Natural killer cell (primary cell): Measurements from ENCODE around the gene UBALD2. TPM values are rescaled to one million over a fixed set of nuclear protein-coding genes. Genes with fewer than 3 reads are reported as not detected.
"Not testable (repeated sequence)": the region's sequence is repeated elsewhere in the genome, so short reads cannot be mapped to it uniquely, and the experiment has no call there.

Experiments
- ATAC-seq, 3 donors: fragments of 150-1000 bp in 2 of 3; fragments of 200-7000 bp in 1 of 3; cut with Tn5 transposase; 1 replicate in 1 of 3; 2 replicates in 2 of 3; pipeline ENCODE4 v1.10.0; 2021; ENCODE audit warnings: mild to moderate bottlenecking in 2 of 3, moderate library complexity in 2 of 3
- DNase-seq, 2 donors: peaks; one replicate each; pipeline versions ENCODE4 v3.0.0 to v3.0.0-alpha.2; 2013 to 2021; ENCODE audit warnings: mixed read lengths in 1 of 2
- H3K27ac ChIP-seq: one replicate; pipeline ENCODE4 v1.5.1; 2013; ENCODE audit warnings: mild to moderate bottlenecking, low read length
- H3K27me3 ChIP-seq: one replicate; pipeline ENCODE4 v1.6.1; 2013; ENCODE audit warnings: low read length; ENCODE audit not compliant: control insufficient read depth, insufficient read depth
- H3K36me3 ChIP-seq: one replicate; pipeline ENCODE4 v1.6.1; 2013; ENCODE audit warnings: low read length; ENCODE audit not compliant: control insufficient read depth, insufficient read depth
- H3K4me1 ChIP-seq: one replicate; pipeline ENCODE4 v1.6.1; 2013; ENCODE audit warnings: low read length; ENCODE audit not compliant: control insufficient read depth, insufficient read depth
- H3K4me3 ChIP-seq: one replicate; pipeline ENCODE4 v1.5.1; 2013; ENCODE audit warnings: low read length
- H3K9me3 ChIP-seq: one replicate; pipeline ENCODE4 v1.6.1; 2013; ENCODE audit warnings: low read length; ENCODE audit not compliant: control insufficient read depth, insufficient read depth
- H3K27ac Mint-ChIP-seq, 2 donors: one replicate each; pipeline ENCODE4 v1.8.0; 2022; ENCODE audit warnings: mild to moderate bottlenecking in 2 of 2, mixed read lengths in 2 of 2, moderate library complexity in 1 of 2
- H3K27me3 Mint-ChIP-seq, 2 donors: one replicate each; pipeline ENCODE4 v1.8.0; 2022; ENCODE audit warnings: low read depth in 2 of 2, mixed read lengths in 2 of 2
- H3K36me3 Mint-ChIP-seq: one replicate; pipeline ENCODE4 v1.8.0; 2022; ENCODE audit warnings: mixed read lengths
- H3K4me1 Mint-ChIP-seq, 2 donors: one replicate each; pipeline ENCODE4 v1.8.0; 2022; ENCODE audit warnings: mixed read lengths in 2 of 2
- H3K4me3 Mint-ChIP-seq: one replicate; pipeline ENCODE4 v1.8.0; 2022; ENCODE audit warnings: mild to moderate bottlenecking, moderate library complexity, mixed read lengths
- H3K9me3 Mint-ChIP-seq, 2 donors: one replicate each; pipeline ENCODE4 v1.8.0; 2022; ENCODE audit warnings: mixed read lengths in 2 of 2
- WGBS: methylation state at CpG from one replicate; pipeline ENCODE4 v1.1.7; 2013; ENCODE audit warnings: missing lambda C conversion rate; ENCODE audit not compliant: insufficient coverage; 5-methylcytosine and 5-hydroxymethylcytosine counted together
- intact Hi-C: fragments of 100-400 bp; cut with micrococcal nuclease; formaldehyde crosslinking; loops from one replicate; pipeline ENCODE4 v1.14.2; 2022
- total RNA-seq, 4 donors: library from RNA; stranded (reverse); fragments of 120-200 nt in 1 of 4; gene quantifications; one replicate each; pipeline versions ENCODE4 v1.2.3 to v1.2.4, GENCODE V29; 2013 to 2022
- TF ChIP-seq, protein P1 (sequence below): fragments of 200-600 bp; IDR thresholded peaks from one replicate; pipeline ENCODE4 v1.8.0; 2022; ENCODE audit warnings: antibody characterized with exemption

Gene UBALD2
- total RNA-seq, 3 donors from 2014 or later (not counting 1 experiment from before 2014, with no cell fraction given), result 171 to 287 (median 189) TPM

DNA sequence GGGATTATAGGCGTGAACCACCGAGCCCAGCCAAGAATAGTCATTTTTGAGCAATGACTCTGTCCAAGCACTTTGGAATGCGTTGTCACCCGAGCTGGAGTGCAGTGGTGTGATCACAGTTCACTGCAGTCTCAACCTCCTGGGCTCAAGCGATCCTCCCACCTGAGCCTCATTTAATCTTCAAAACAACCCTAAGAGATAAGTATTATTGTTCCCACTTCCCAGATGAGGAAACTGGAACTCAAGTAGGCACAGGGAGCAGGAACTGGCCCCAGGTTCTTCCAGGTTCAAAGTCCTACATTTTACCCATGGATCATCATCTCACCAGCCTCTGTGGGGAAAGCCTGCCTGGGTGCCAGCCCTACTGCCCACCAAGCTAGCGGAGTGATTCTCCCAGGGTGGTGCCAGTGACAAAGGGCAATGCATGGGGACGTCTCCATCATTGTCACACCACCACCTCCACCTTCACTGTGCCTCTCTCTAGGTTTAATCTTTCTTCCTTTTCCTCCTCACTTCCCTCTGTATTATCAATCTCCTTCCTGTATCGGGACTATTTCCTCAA lies 13.6 kb upstream of the UBALD2 start:
- DNase-seq, result no peak
- no peaks in the 10 kb centered on the region for H3K27me3 ChIP-seq
- 88% methylated on average over 8 of the region's 8 CpGs for WGBS
- TF ChIP-seq, protein P1, sequence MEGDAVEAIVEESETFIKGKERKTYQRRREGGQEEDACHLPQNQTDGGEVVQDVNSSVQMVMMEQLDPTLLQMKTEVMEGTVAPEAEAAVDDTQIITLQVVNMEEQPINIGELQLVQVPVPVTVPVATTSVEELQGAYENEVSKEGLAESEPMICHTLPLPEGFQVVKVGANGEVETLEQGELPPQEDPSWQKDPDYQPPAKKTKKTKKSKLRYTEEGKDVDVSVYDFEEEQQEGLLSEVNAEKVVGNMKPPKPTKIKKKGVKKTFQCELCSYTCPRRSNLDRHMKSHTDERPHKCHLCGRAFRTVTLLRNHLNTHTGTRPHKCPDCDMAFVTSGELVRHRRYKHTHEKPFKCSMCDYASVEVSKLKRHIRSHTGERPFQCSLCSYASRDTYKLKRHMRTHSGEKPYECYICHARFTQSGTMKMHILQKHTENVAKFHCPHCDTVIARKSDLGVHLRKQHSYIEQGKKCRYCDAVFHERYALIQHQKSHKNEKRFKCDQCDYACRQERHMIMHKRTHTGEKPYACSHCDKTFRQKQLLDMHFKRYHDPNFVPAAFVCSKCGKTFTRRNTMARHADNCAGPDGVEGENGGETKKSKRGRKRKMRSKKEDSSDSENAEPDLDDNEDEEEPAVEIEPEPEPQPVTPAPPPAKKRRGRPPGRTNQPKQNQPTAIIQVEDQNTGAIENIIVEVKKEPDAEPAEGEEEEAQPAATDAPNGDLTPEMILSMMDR, result no peak
- Mint-ChIP-seq H3K4me1 (peaks cover 32 to 34% of the 10 kb centered on the region in 2 donors), H3K4me3 (peak overlapping the region; percentile 80), H3K9me3 (no peaks in the 10 kb centered on the region), H3K27me3 (no peaks in the 10 kb centered on the region), H3K36me3 (no peaks in the 10 kb centered on the region), H3K27ac (peak overlapping the region; percentile 81 to 86)
- H3K27ac ChIP-seq, result peak overlapping the region; percentile 63
- peaks cover 36% of the 10 kb centered on the region for H3K4me1 ChIP-seq
- intact Hi-C loops, result no loop called here
- H3K9me3 ChIP-seq, result no peaks in the 10 kb centered on the region
- H3K36me3 ChIP-seq, result no peaks in the 10 kb centered on the region
- ATAC-seq, result no peak
- H3K4me3 ChIP-seq, result no peak overlapping the region

DNA sequence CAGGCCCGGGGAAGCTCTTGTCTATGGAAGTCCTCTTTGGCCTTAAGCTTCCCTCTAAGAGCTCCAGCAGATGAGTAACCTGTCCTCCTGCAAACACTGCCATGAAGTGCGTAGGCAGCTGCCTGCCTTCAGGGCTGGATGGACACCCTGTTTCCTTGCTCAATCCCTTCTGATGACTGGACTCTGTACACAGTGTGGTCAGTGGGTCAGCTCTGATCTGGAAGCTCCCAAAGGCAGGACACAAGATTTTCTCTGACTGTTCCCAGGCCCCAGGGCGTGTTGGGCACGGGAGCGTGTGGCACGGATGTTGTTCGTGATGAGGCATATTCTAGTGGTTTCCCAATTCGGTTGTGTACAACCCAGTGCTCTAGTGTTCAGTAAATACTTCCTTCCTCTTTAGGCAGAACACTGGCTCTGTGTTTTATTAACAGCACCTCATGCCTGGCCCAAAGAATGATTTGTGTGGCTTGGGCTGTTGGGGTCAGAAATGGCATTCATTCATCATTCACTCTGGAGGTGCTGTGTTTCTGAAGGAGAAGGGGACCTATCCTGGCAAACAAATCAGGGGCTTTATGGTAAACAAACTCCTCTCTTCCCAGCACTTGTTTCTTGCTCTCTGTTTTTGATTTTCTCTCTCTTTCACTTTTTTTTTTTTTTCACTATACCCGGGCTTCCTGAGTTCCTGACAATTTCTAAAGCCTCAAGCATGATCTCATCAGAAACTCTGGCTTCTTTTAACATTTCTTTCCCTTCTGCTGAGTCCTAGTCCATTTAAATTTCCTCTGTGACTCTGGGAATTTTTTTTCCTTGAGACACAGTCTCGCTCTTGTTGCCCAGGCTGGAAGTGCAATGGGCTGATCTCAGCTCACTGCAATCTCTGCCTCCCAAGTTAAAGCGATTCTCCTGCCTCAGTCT lies 12.9 kb upstream of the UBALD2 start:
- WGBS, result 24% methylated on average over 11 of the region's 11 CpGs
- Mint-ChIP-seq H3K9me3 (peaks cover 0 to 2% of the 10 kb centered on the region in 2 donors), H3K36me3 (no peaks in the 10 kb centered on the region), H3K27me3 (no peaks in the 10 kb centered on the region), H3K4me1 (peaks cover 36 to 39% of the 10 kb centered on the region in 2 donors), H3K27ac (peak overlapping the region; percentile 81 to 86), H3K4me3 (peak overlapping the region; percentile 80)
- ATAC-seq (peak; percentile 56 to 82 (median 74)), DNase-seq (peak; percentile 24 to 70)
- Histone ChIP-seq H3K27me3 (no peaks in the 10 kb centered on the region), H3K4me3 (no peak overlapping the region), H3K9me3 (no peaks in the 10 kb centered on the region), H3K27ac (peak overlapping the region; percentile 63), H3K36me3 (no peaks in the 10 kb centered on the region), H3K4me1 (peaks cover 37% of the 10 kb centered on the region)
- intact Hi-C loops, result no loop called here
- TF ChIP-seq, protein P1, result no peak

DNA sequence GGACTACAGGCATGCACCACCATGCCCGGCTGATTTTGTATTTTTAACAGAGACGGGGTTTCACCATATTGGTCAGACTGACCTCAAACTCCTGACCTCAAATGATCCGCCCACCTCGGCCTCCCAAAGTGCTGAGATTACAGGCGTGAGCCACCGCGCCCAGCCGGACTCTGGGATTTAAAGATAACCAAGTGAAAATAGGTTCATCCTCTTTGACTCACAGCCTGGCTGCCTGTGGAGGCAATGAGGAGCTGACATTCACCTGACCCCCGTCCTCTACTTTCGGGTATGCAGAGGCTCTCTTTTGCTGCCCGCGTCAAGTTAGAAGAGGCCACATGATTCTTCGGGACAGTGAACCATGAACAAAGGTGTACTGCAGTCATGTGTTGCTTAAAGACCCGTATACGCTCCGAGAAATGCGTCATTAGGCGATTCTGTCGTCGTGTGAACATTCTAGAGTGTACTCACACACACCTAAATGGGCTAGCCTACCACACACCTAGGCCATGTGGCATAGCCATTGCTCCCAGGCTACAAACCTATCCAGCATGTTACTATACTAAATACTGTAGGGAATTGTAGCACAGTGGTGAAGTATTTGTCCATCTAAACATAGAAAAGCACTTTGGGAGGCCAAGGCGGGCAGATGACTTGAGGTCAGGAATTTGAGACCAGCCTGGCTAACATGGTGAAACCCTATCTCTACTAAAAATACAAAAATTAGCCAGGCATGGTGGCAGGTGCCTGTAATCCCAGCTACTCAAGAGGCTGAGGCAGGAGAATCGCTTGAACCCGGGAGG lies 12.0 kb upstream of the UBALD2 start:
- H3K27me3 ChIP-seq, DNase-seq, H3K9me3 Mint-ChIP-seq, H3K36me3 ChIP-seq, H3K9me3 ChIP-seq, ATAC-seq, H3K36me3 Mint-ChIP-seq, H3K27me3 Mint-ChIP-seq, H3K4me3 ChIP-seq, intact Hi-C loops: not testable (repeated sequence)
- WGBS, result 81% methylated on average over 23 of the region's 23 CpGs
- Mint-ChIP-seq H3K27ac (peak overlapping the region; percentile 81 to 86), H3K4me3 (peak overlapping the region; percentile 80), H3K4me1 (peaks cover 36 to 39% of the 10 kb centered on the region in 2 donors)
- Histone ChIP-seq H3K4me1 (peaks cover 37% of the 10 kb centered on the region), H3K27ac (peak overlapping the region; percentile 63)

DNA sequence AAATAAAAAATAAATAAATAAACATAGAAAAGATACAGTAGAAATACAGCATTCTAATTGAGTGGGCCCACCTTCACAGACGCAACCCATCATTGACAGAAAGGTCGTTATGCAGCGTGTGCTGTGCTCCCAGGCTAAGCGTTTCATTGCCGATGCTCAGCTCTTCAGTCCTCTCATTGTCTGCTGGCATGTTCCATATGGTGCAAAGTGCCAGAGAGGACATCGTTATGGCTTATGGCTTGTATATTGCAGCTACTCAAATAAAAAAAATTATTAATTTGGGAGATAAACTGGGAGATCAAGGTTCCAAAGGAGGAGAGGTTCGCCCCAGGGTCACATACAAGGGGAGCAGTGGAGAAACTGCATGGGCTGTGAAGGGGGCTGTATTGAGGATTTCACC lies 11.3 kb upstream of the UBALD2 start:
- intact Hi-C loops, result no loop called here
- Histone ChIP-seq H3K4me3 (no peak overlapping the region), H3K36me3 (no peaks in the 10 kb centered on the region), H3K27me3 (no peaks in the 10 kb centered on the region), H3K4me1 (peaks cover 37% of the 10 kb centered on the region), H3K27ac (no peak overlapping the region), H3K9me3 (no peaks in the 10 kb centered on the region)
- Mint-ChIP-seq H3K27me3 (no peaks in the 10 kb centered on the region), H3K27ac (no peak overlapping the region), H3K4me3 (no peak overlapping the region), H3K9me3 (peaks cover 0 to 2% of the 10 kb centered on the region in 2 donors), H3K4me1 (peaks cover 36 to 39% of the 10 kb centered on the region in 2 donors), H3K36me3 (no peaks in the 10 kb centered on the region)
- WGBS, result 96% methylated on average over 7 of the region's 7 CpGs
- DNase-seq, result no peak
- TF ChIP-seq, protein P1, result no peak
- ATAC-seq, result no peak
